Measurements from ENCODE around the gene OPN1MW3.
"Not testable (repeated sequence)": the region's sequence is repeated elsewhere in the genome, so short reads cannot be mapped to it uniquely, and the experiment has no call there.

Gene OPN1MW3

GRCh38 chrX:154257282-154257681 is at the start of gene OPN1MW3:
Gene OPN1MW3 (plus strand): TSS chrX:154257582. CDS start chrX:154257620, 38 bp downstream.
- not testable (repeated sequence) for H3K4me1 ChIP-seq (ENCODE audit: control insufficient read depth in 1 of 2, insufficient read depth in 1 of 2, low read depth in 1 of 2, low read length in 1 of 2); H3K36me3 ChIP-seq; H3K27ac ChIP-seq; H3K27me3 ChIP-seq; H3K9me3 ChIP-seq; H3K4me3 ChIP-seq (ENCODE audit: low read depth in 1 of 2, low read length in 1 of 2)

- H3K27ac ChIP-seq; H3K9me3 ChIP-seq; H3K4me3 ChIP-seq (ENCODE audit: low read depth in 1 of 2, low read length in 1 of 2); H3K27me3 ChIP-seq; H3K36me3 ChIP-seq; H3K4me1 ChIP-seq (ENCODE audit: control insufficient read depth in 1 of 2, insufficient read depth in 1 of 2, low read depth in 1 of 2, low read length in 1 of 2): not testable (repeated sequence)
These were observed 47.5 kb upstream of the OPN1MW3 start for GRCh38 chrX:154209670-154210418.

GRCh38 chrX:154211057-154211456 is 46.3 kb upstream of the OPN1MW3 start:
- not testable (repeated sequence) for H3K36me3 ChIP-seq; H3K9me3 ChIP-seq; H3K27me3 ChIP-seq; H3K4me3 ChIP-seq (ENCODE audit: low read depth in 1 of 2, low read length in 1 of 2); H3K4me1 ChIP-seq (ENCODE audit: control insufficient read depth in 1 of 2, insufficient read depth in 1 of 2, low read depth in 1 of 2, low read length in 1 of 2)
- H3K27ac ChIP-seq: peak overlapping the region; percentile 81

DNA sequence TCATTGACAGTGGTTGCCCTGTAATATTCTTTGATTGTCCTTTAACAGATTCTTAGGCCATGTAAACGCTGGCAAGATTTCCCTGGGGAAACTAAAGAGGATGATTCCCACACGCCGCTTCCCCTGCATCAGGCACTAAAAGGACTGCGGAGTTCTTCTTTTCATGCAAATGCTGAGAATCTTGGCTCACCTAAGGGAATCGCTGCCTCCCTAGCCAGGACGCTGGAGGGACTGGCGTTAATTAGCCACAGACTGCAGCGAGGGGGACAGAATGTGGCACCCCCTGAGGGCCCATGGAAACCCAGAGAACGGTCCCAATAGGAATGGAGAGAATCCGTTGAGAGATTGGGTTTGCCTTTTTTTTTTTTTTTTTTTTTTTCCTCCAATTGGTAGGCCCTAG is 45.9 kb upstream of the OPN1MW3 start:
- H3K27ac ChIP-seq; H3K4me3 ChIP-seq (ENCODE audit: low read depth in 1 of 2, low read length in 1 of 2); H3K4me1 ChIP-seq (ENCODE audit: control insufficient read depth in 1 of 2, insufficient read depth in 1 of 2, low read depth in 1 of 2, low read length in 1 of 2); H3K27me3 ChIP-seq; H3K36me3 ChIP-seq; H3K9me3 ChIP-seq: not testable (repeated sequence)

GRCh38 chrX:154219456-154219855 is 37.9 kb upstream of the OPN1MW3 start, which contains the start of gene OPN1MW2:
Gene OPN1MW2 (plus strand): TSS chrX:154219756. CDS start chrX:154219816, 60 bp downstream.
- not testable (repeated sequence) for H3K27ac ChIP-seq; H3K4me1 ChIP-seq (ENCODE audit: control insufficient read depth in 1 of 2, insufficient read depth in 1 of 2, low read depth in 1 of 2, low read length in 1 of 2)

DNA sequence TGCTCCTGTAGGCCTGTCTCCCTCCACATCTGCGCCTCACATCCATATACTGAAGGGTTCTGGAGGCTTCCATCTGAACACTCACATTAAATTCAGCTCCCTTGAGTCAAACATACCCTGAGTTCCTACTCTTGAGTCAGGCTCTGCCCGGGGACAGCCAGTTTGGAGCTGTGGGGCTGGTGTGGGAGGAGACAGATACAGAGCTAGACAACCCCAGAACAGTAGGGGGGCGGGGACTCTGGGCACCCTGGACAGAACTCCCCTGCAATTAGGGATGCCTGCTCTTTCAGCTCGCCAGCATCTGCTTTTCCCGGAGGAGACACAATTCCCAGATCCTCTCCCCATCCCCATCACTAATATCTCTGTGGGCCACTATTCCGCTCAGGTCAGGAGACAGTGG is 32.1 kb upstream of the OPN1MW3 start:
- not testable (repeated sequence) for H3K36me3 ChIP-seq; H3K9me3 ChIP-seq; H3K4me1 ChIP-seq (ENCODE audit: control insufficient read depth in 1 of 2, insufficient read depth in 1 of 2, low read depth in 1 of 2, low read length in 1 of 2); H3K27me3 ChIP-seq; H3K4me3 ChIP-seq (ENCODE audit: low read depth in 1 of 2, low read length in 1 of 2); H3K27ac ChIP-seq

More at GRCh38 chrX:154219456-154219855, 37.9 kb upstream of the OPN1MW3 start, which contains the start of gene OPN1MW2:
- H3K9me3 ChIP-seq; H3K4me3 ChIP-seq (ENCODE audit: low read depth in 1 of 2, low read length in 1 of 2); H3K27me3 ChIP-seq; H3K36me3 ChIP-seq: not testable (repeated sequence)

GRCh38 chrX:154226706-154227105 is 30.7 kb upstream of the OPN1MW3 start:
- H3K4me1 ChIP-seq (ENCODE audit: control insufficient read depth in 1 of 2, insufficient read depth in 1 of 2, low read depth in 1 of 2, low read length in 1 of 2); H3K4me3 ChIP-seq (ENCODE audit: low read depth in 1 of 2, low read length in 1 of 2); H3K27me3 ChIP-seq; H3K9me3 ChIP-seq; H3K27ac ChIP-seq; H3K36me3 ChIP-seq: not testable (repeated sequence)

- not testable (repeated sequence) for H3K27ac ChIP-seq; H3K4me3 ChIP-seq (ENCODE audit: low read depth in 1 of 2, low read length in 1 of 2); H3K27me3 ChIP-seq; H3K4me1 ChIP-seq (ENCODE audit: control insufficient read depth in 1 of 2, insufficient read depth in 1 of 2, low read depth in 1 of 2, low read length in 1 of 2); H3K36me3 ChIP-seq; H3K9me3 ChIP-seq
These were observed 25.9 kb upstream of the OPN1MW3 start for GRCh38 chrX:154231443-154231842.

- not testable (repeated sequence) for H3K9me3 ChIP-seq; H3K27me3 ChIP-seq; H3K27ac ChIP-seq; H3K4me3 ChIP-seq (ENCODE audit: low read depth in 1 of 2, low read length in 1 of 2); H3K36me3 ChIP-seq; H3K4me1 ChIP-seq (ENCODE audit: control insufficient read depth in 1 of 2, insufficient read depth in 1 of 2, low read depth in 1 of 2, low read length in 1 of 2)
These were observed 23.8 kb upstream of the OPN1MW3 start for GRCh38 chrX:154233620-154234019.

- not testable (repeated sequence) for H3K27me3 ChIP-seq; H3K4me1 ChIP-seq (ENCODE audit: control insufficient read depth in 1 of 2, insufficient read depth in 1 of 2, low read depth in 1 of 2, low read length in 1 of 2); H3K4me3 ChIP-seq (ENCODE audit: low read depth in 1 of 2, low read length in 1 of 2); H3K36me3 ChIP-seq; H3K9me3 ChIP-seq; H3K27ac ChIP-seq
These were observed 18.3 kb upstream of the OPN1MW3 start for GRCh38 chrX:154238939-154239559.

GRCh38 chrX:154239982-154240503 is 17.3 kb upstream of the OPN1MW3 start:
- not testable (repeated sequence) for H3K27ac ChIP-seq; H3K9me3 ChIP-seq; H3K27me3 ChIP-seq; H3K36me3 ChIP-seq; H3K4me1 ChIP-seq (ENCODE audit: control insufficient read depth in 1 of 2, insufficient read depth in 1 of 2, low read depth in 1 of 2, low read length in 1 of 2); H3K4me3 ChIP-seq (ENCODE audit: low read depth in 1 of 2, low read length in 1 of 2)

- not testable (repeated sequence) for H3K9me3 ChIP-seq; H3K4me3 ChIP-seq (ENCODE audit: low read depth in 1 of 2, low read length in 1 of 2); H3K4me1 ChIP-seq (ENCODE audit: control insufficient read depth in 1 of 2, insufficient read depth in 1 of 2, low read depth in 1 of 2, low read length in 1 of 2); H3K27ac ChIP-seq; H3K27me3 ChIP-seq; H3K36me3 ChIP-seq
These were observed 9.9 kb upstream of the OPN1MW3 start for GRCh38 chrX:154247377-154248045.

DNA sequence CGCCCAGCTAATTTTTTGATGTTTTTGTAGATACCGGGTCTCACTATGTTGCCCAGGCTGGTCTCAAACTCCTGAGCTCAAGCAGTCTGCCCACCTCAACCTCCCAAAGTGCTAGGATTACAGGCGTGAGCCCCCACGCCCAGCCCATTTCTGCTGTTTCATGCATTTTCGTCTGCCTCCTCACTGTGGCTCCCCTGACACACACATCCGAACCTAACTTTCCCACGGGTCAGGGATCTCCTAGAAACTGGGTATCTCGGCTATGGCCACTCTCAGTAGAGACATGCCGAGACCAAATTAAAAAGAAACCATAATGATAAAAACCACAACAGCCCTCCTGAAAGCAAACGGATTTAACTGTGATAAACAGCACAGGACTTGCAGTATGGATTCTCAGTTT is 9.3 kb upstream of the OPN1MW3 start:
- not testable (repeated sequence) for H3K9me3 ChIP-seq; H3K36me3 ChIP-seq; H3K27me3 ChIP-seq; H3K4me1 ChIP-seq (ENCODE audit: control insufficient read depth in 1 of 2, insufficient read depth in 1 of 2, low read depth in 1 of 2, low read length in 1 of 2); H3K4me3 ChIP-seq (ENCODE audit: low read depth in 1 of 2, low read length in 1 of 2); H3K27ac ChIP-seq
